C4-2B (cell line): Measurements from ENCODE around the gene ADGRB2.

Experiments
- H3K27ac ChIP-seq: fragments of 450-650 bp; 2 replicates; pipeline ENCODE4 v1.5.1; 2017
- CTCF ChIP-seq: fragments of 450-650 bp; conservative IDR thresholded peaks from 2 replicates; pipeline ENCODE4 v1.5.1; 2017; ENCODE audit warnings: mild to moderate bottlenecking
- ZFX ChIP-seq: fragments of 450-650 bp; IDR thresholded peaks from 2 replicates; pipeline ENCODE4 v1.6.1; 2017

The ADGRB2 gene

GRCh38 chr1:31687601-31688000 lies 76.5 kb downstream of the ADGRB2 start:
- TF ChIP-seq CTCF (no peak), ZFX (no peak)
- no peak overlapping the region for H3K27ac ChIP-seq

GRCh38 chr1:31685795-31686194 lies 78.3 kb downstream of the ADGRB2 start:
- TF ChIP-seq ZFX: no peak
- TF ChIP-seq CTCF: no peak
- H3K27ac ChIP-seq: no peak overlapping the region

GRCh38 chr1:31683997-31684396 lies 80.1 kb downstream of the ADGRB2 start:
- TF ChIP-seq ZFX (no peak), CTCF (no peak; the same call in 1 of the 2 replicates)
- no peak overlapping the region for H3K27ac ChIP-seq

GRCh38 chr1:31681415-31681814 lies 82.7 kb downstream of the ADGRB2 start:
- H3K27ac ChIP-seq: no peak overlapping the region
- TF ChIP-seq CTCF (no peak), ZFX (no peak)

GRCh38 chr1:31679676-31680230 lies 84.4 kb downstream of the ADGRB2 start:
- no peak overlapping the region for H3K27ac ChIP-seq
- TF ChIP-seq CTCF: no peak
- no peak for TF ChIP-seq ZFX

- TF ChIP-seq CTCF (no peak), ZFX (no peak)
- H3K27ac ChIP-seq: no peak overlapping the region
Measured at GRCh38 chr1:31679091-31679490, 85.0 kb downstream of the ADGRB2 start.

GRCh38 chr1:31678681-31679080 lies 85.5 kb downstream of the ADGRB2 start:
- TF ChIP-seq ZFX (no peak), CTCF (no peak)
- H3K27ac ChIP-seq: no peak overlapping the region
